GM13976 (cell line): ENCODE results near the gene NAV1.

Source experiments
- DNase-seq: peaks from one replicate; pipeline ENCODE4 v3.0.0; 2012; ENCODE audit warnings: low spot score
- CTCF ChIP-seq: IDR thresholded peaks from 2 replicates; pipeline ENCODE4 v1.5.1; 2012; ENCODE audit warnings: borderline replicate concordance, mild to moderate bottlenecking; ENCODE audit not compliant: insufficient read depth; ENCODE audit errors: extremely low read depth, missing control alignments, control extremely low read depth
- in situ Hi-C: fragments of 300-500 bp; cut with MboI; formaldehyde crosslinking; loops from one replicate; pipeline ENCODE4 v1.12.0; 2022; ENCODE audit warnings: low sequenced_read_pairs, mixed read lengths, inconsistent platforms; ENCODE audit not compliant: unreplicated experiment

The NAV1 gene

GRCh38 chr1:201585901-201586300 lies 47.0 kb downstream of the NAV1 start:
- TF ChIP-seq CTCF: no peak
- in situ Hi-C loops: no loop called here
- no peak for DNase-seq

GRCh38 chr1:201586806-201587205 lies 47.9 kb downstream of the NAV1 start:
- no peak for DNase-seq
- TF ChIP-seq CTCF: no peak
- in situ Hi-C loops: no loop called here

GRCh38 chr1:201587729-201588128 lies 48.8 kb downstream of the NAV1 start:
- TF ChIP-seq CTCF: no peak
- in situ Hi-C loops: no loop called here
- no peak for DNase-seq
